GM12878 (cell line): ENCODE data around the gene TMC5.

Source experiments
- CHD4 ChIP-seq: fragments of 200-600 bp; sonication (generic); IDR thresholded peaks from 2 replicates; pipeline ENCODE4 v1.6.1; 2016; ENCODE audit warnings: mild to moderate bottlenecking
- CREB1 ChIP-seq: IDR thresholded peaks from 2 replicates; pipeline ENCODE4 v1.6.1; 2012; ENCODE audit warnings: low read depth, mild to moderate bottlenecking, inconsistent platforms
- CTCF ChIP-seq, 3 experiments: IDR thresholded peaks in 2 of 3; conservative IDR thresholded peaks in 1 of 3; 2 replicates each; pipeline ENCODE4 v1.5.1; 2011; ENCODE audit warnings: low read depth in 3 of 3, low read length in 3 of 3, mild to moderate bottlenecking in 3 of 3, control low read depth in 2 of 3, moderate library complexity in 2 of 3, inconsistent platforms in 1 of 3, mixed read lengths in 1 of 3; ENCODE audit not compliant: control insufficient read depth in 2 of 3, insufficient read depth in 1 of 3; ENCODE audit errors: extremely low read depth in 1 of 3
- ESRRA ChIP-seq: IDR thresholded peaks from 2 replicates; pipeline ENCODE4 v1.6.1; 2012; ENCODE audit warnings: mild to moderate bottlenecking, low read length, improper control_type of control experiment
- EZH2 ChIP-seq: IDR thresholded peaks from 2 replicates; pipeline ENCODE4 v1.6.1; 2012; ENCODE audit warnings: low read depth, mild to moderate bottlenecking, control low read depth, inconsistent platforms, low read length, borderline replicate concordance; ENCODE audit not compliant: control insufficient read depth
- HCFC1 ChIP-seq: fragments of 150-350 bp; IDR thresholded peaks from 2 replicates; pipeline ENCODE4 v1.6.1; 2014; ENCODE audit warnings: low read length
- POLR2A ChIP-seq: IDR thresholded peaks from 2 replicates; pipeline ENCODE4 v1.6.1; 2011; ENCODE audit warnings: low read depth, mild to moderate bottlenecking, low read length
- PRDM15 ChIP-seq: fragments of 450-650 bp; formaldehyde crosslinking; IDR thresholded peaks from 2 replicates; pipeline ENCODE4 v1.4.0; 2020; ENCODE audit warnings: mild to moderate bottlenecking, moderate library complexity
- RAD21 ChIP-seq: IDR thresholded peaks from 2 replicates; pipeline ENCODE4 v1.6.1; 2011; ENCODE audit warnings: mild to moderate bottlenecking, low read depth, low read length, moderate library complexity; ENCODE audit not compliant: insufficient read depth
- RAD51 ChIP-seq: fragments of 450-650 bp; IDR thresholded peaks from 2 replicates; pipeline ENCODE4 v1.6.1; 2016; ENCODE audit warnings: moderate library complexity, mild to moderate bottlenecking, inconsistent platforms
- TAF1 ChIP-seq: IDR thresholded peaks from 2 replicates; pipeline ENCODE4 v1.6.1; 2011; ENCODE audit warnings: mild to moderate bottlenecking, low read depth, low read length, borderline replicate concordance
- YY1 ChIP-seq: IDR thresholded peaks from 2 replicates; pipeline ENCODE4 v1.6.1; 2011; ENCODE audit warnings: low read depth, mild to moderate bottlenecking, low read length
- ZBTB40 ChIP-seq: fragments of 450-650 bp; IDR thresholded peaks from 2 replicates; pipeline ENCODE4 v1.6.1; 2016; ENCODE audit warnings: mild to moderate bottlenecking, moderate library complexity, borderline replicate concordance

- TF ChIP-seq CREB1 (no peak), CHD4 (no peak), RAD51 (no peak), RAD21 (no peak), TAF1 (no peak), PRDM15 (no peak), POLR2A (no peak), YY1 (no peak), ZBTB40 (no peak), CTCF (IDR thresholded peaks at IDR 0.05 in 2 of 3, conservative IDR thresholded peaks at IDR 0.05 in 1 of 3; ENCODE audit: control insufficient read depth in 2 of 3, extremely low read depth in 1 of 3, insufficient read depth in 1 of 3, low read depth in 3 of 3, low read length in 3 of 3) (no peak), EZH2 (no peak), HCFC1 (no peak), ESRRA (no peak)
Measured at GRCh38 chr16:19499481-19499880, 81.8 kb downstream of the TMC5 start.
